HAP-1 (cell line): Measurements from ENCODE around the gene DLX2.
A peak's percentile ranks its signal among the peaks of the same experiment; 100 is the strongest.

Source experiments
- DNase-seq, 2 experiments: peaks; one replicate each; pipeline ENCODE4 v3.0.0-alpha.2; 2016 to 2020; ENCODE audit warnings: low spot score in 2 of 2
- H3K27me3 ChIP-seq: fragments of 250-450 bp; sonication (Bioruptor Pico); 2 replicates; pipeline ENCODE4 v1.5.1; 2020; ENCODE audit warnings: low read depth, mild to moderate bottlenecking, moderate library complexity
- H3K36me3 ChIP-seq: fragments of 250-450 bp; sonication (Bioruptor Pico); replicated peaks from 2 replicates; pipeline ENCODE4 v1.5.1; 2020; ENCODE audit warnings: mild to moderate bottlenecking
- H3K4me1 ChIP-seq: fragments of 250-450 bp; sonication (Bioruptor Pico); 2 replicates; pipeline ENCODE4 v1.5.1; 2020; ENCODE audit warnings: mild to moderate bottlenecking
- H3K4me3 ChIP-seq: fragments of 250-450 bp; sonication (Bioruptor Pico); 2 replicates; pipeline ENCODE4 v1.5.1; 2020; ENCODE audit warnings: mild to moderate bottlenecking, moderate library complexity
- H3K9me3 ChIP-seq: fragments of 250-450 bp; sonication (Bioruptor Pico); 2 replicates; pipeline ENCODE4 v1.5.1; 2020; ENCODE audit warnings: mild to moderate bottlenecking, moderate library complexity
- in situ Hi-C: fragments of 300-500 bp; cut with MboI; formaldehyde crosslinking; loops from 3 replicates; pipeline ENCODE4 v1.14.3; 2020; ENCODE audit warnings: low sequenced_read_pairs, inconsistent platforms, mixed read lengths

The DLX2 gene

GRCh38 chr2:172087207-172087779 lies 15.4 kb downstream of the DLX2 start:
- in situ Hi-C loops, result no loop called here
- peak overlapping the region; percentile 49 for H3K4me3 ChIP-seq
- no peaks in the 10 kb centered on the region for H3K9me3 ChIP-seq
- peaks cover 9% of the 10 kb centered on the region; the same call in 1 of the 2 replicates for H3K36me3 ChIP-seq
- peaks cover 18% of the 10 kb centered on the region for H3K4me1 ChIP-seq
- no peaks in the 10 kb centered on the region for H3K27me3 ChIP-seq
- no peak for DNase-seq

GRCh38 chr2:172086241-172087206 lies 16.2 kb downstream of the DLX2 start:
- in situ Hi-C loops, result no loop called here
- H3K27me3 ChIP-seq, result no peaks in the 10 kb centered on the region
- peaks cover 18% of the 10 kb centered on the region for H3K4me1 ChIP-seq
- H3K4me3 ChIP-seq, result peak overlapping the region; percentile 49
- no peaks in the 10 kb centered on the region for H3K9me3 ChIP-seq
- peak; percentile 37 to 57 for DNase-seq
- H3K36me3 ChIP-seq, result peaks cover 9% of the 10 kb centered on the region; the same call in 1 of the 2 replicates

DNA sequence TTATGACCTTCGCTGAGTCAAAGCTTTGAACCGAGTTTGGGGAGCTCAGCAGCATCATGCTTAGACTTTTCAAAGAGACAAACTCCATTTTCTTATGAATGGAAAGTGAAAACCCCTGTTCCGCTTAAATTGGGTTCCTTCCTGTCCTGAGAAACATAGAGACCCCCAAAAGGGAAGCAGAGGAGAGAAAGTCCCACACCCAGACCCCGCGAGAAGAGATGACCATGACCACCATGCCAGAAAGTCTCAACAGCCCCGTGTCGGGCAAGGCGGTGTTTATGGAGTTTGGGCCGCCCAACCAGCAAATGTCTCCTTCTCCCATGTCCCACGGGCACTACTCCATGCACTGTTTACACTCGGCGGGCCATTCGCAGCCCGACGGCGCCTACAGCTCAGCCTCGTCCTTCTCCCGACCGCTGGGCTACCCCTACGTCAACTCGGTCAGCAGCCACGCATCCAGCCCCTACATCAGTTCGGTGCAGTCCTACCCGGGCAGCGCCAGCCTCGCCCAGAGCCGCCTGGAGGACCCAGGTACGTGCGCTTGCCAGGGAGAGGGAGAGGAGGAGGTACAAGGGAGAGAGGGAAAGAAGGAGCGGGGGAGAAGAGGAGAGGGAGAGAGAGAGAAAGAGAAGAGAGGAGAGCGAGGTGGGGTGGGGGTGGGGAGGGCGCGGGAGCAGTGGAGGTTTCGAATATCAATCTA lies 17.1 kb downstream of the DLX2 start, which contains the start of gene DLX1:
DLX1 (plus strand) TSS at position 48 of the 700 bp plus-strand sequence; CDS start at position 219, 171 bp downstream.
- peaks cover 18% of the 10 kb centered on the region for H3K4me1 ChIP-seq
- no peaks in the 10 kb centered on the region for H3K9me3 ChIP-seq
- peaks cover 9% of the 10 kb centered on the region; the same call in 1 of the 2 replicates for H3K36me3 ChIP-seq
- in situ Hi-C loops, result no loop called here
- peak within 1 kb of the TSS; percentile 49 for H3K4me3 ChIP-seq
- H3K27me3 ChIP-seq, result no peaks in the 10 kb centered on the region
- DNase-seq, result peak in 1 of 2 experiments; percentile 74

DNA sequence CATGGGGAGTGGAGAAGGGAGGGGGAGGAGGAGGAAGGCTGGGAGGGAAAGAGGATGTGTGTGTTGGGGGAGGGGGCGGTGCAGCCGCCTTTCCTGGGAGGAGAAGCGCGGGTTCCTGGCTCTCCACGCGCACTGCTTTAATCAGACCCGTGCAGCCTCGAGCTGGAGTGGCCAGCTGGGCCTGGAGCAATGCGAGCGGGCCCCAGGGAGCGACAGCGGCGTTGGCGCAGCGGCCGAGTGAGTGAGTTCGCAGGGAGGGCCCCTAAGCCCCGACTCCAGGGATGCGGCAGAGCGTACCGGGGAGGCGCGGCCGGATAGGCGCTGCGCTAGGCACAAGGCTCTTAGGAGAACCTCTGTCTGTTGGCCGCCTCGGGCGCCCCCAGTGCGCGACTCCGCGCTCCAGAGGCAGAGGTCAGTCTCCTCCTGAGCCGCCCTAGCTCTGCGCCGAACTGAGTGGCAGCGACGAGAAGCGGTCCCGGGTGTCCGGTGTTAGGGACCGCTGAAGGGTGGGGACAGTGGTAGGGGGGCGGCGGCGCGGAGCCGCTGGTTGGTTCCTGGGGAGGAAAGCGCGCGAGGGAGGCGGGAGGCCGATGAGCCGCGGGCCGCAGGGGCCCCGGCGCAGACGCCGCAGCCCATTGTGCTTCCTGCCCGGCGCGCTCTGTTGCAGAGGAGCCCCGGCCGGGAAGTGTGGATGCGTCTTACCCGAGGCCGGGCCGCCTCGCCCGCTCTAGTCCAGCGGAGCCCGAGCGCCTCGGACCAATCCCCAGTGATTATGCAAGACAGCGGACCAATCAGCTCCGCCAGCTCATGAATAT lies 17.8 kb downstream of the DLX2 start:
- H3K4me1 ChIP-seq, result peaks cover 18% of the 10 kb centered on the region
- in situ Hi-C loops, result no loop called here
- peak; percentile 94 to 96 for DNase-seq

DNA sequence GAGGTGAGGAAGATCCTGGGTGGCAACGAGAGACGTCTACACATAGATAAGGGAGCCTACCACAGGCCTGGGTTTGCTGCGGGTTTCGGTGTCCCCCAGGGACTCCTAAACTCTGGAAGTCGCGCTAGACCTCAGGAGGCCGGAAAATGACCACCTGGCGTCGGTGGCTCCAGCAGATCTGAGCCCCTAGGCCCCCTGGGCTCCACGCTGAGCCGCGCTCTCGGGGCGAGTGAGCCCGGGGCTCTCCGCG lies 18.4 kb downstream of the DLX2 start:
- Histone ChIP-seq H3K4me1 (peaks cover 18% of the 10 kb centered on the region), H3K9me3 (no peaks in the 10 kb centered on the region), H3K27me3 (no peaks in the 10 kb centered on the region), H3K4me3 (peak overlapping the region; percentile 49), H3K36me3 (peaks cover 9% of the 10 kb centered on the region; the same call in 1 of the 2 replicates)
- in situ Hi-C loops, result no loop called here
- no peak for DNase-seq

More for the DNA sequence above, 17.8 kb downstream of the DLX2 start:
- Histone ChIP-seq H3K27me3 (no peaks in the 10 kb centered on the region), H3K9me3 (no peaks in the 10 kb centered on the region), H3K4me3 (peak overlapping the region; percentile 49), H3K36me3 (peaks cover 9% of the 10 kb centered on the region; the same call in 1 of the 2 replicates)

- DNase-seq, result no peak
- peaks cover 9% of the 10 kb centered on the region; the same call in 1 of the 2 replicates for H3K36me3 ChIP-seq
- no peaks in the 10 kb centered on the region for H3K27me3 ChIP-seq
- peaks cover 18% of the 10 kb centered on the region for H3K4me1 ChIP-seq
- no peaks in the 10 kb centered on the region for H3K9me3 ChIP-seq
- in situ Hi-C loops, result no loop called here
- H3K4me3 ChIP-seq, result peak overlapping the region; percentile 49
These were observed 18.9 kb downstream of the DLX2 start for GRCh38 chr2:172083628-172084394.

GRCh38 chr2:172082944-172083627 lies 19.6 kb downstream of the DLX2 start:
- Histone ChIP-seq H3K4me3 (no peak overlapping the region), H3K27me3 (no peaks in the 10 kb centered on the region), H3K36me3 (0 out of 2 replicates have a peak, but pooled peaks cover 9% of the 10 kb centered on the region), H3K4me1 (peaks cover 18% of the 10 kb centered on the region), H3K9me3 (no peaks in the 10 kb centered on the region)
- in situ Hi-C loops, result no loop called here
- DNase-seq, result no peak

DNA sequence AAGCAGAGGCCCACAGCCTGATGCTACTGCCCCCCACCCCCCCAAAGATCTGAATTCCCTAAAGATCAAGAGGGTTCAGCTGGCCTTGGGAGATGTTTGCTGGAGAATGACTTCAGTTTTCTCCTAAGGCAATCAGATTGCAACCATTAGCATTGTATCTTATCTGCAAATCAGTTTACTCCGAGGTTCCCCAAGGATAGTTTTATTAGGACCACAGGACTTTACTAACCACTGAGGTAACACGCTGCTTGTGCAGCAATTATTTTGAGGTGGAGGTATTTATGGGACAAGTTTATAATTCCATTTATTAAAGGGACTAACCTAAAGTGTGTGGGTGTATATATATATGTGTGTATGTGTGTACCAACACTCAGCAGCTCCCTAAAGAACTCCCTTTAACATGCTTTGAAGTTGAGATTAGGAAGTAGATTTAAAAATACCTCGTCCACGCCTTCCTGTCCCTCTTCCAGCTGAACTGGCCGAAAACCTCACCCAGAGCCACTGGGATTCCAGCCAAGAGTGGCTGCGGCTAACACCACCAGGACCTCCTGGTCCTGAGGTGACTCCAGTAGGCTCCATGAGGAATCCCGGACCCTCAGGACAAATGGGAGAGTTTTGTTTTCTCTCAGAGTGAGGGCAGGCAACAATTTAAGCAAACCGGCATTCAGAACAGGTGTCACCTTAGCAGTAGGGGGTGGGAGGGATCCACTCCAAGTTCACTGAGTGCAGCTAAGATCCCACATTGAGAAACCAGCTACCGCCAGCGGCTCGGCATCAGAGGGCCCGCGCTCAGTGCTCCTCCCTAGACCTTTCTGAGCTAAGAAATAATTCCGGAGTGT lies 20.4 kb downstream of the DLX2 start:
- H3K4me3 ChIP-seq, result no peak overlapping the region
- no peak for DNase-seq
- H3K9me3 ChIP-seq, result no peaks in the 10 kb centered on the region
- H3K4me1 ChIP-seq, result peaks cover 18% of the 10 kb centered on the region
- no peaks in the 10 kb centered on the region for H3K27me3 ChIP-seq
- in situ Hi-C loops, result no loop called here
- 0 out of 2 replicates have a peak, but pooled peaks cover 3% of the 10 kb centered on the region for H3K36me3 ChIP-seq

- H3K4me1 ChIP-seq, result peaks cover 10% of the 10 kb centered on the region
- no peaks in the 10 kb centered on the region for H3K9me3 ChIP-seq
- in situ Hi-C loops, result no loop called here
- no peak for DNase-seq
- H3K27me3 ChIP-seq, result no peaks in the 10 kb centered on the region
- H3K4me3 ChIP-seq, result no peak overlapping the region
- no peaks in the 10 kb centered on the region for H3K36me3 ChIP-seq
These were observed 21.3 kb downstream of the DLX2 start for GRCh38 chr2:172081221-172082022.

DNA sequence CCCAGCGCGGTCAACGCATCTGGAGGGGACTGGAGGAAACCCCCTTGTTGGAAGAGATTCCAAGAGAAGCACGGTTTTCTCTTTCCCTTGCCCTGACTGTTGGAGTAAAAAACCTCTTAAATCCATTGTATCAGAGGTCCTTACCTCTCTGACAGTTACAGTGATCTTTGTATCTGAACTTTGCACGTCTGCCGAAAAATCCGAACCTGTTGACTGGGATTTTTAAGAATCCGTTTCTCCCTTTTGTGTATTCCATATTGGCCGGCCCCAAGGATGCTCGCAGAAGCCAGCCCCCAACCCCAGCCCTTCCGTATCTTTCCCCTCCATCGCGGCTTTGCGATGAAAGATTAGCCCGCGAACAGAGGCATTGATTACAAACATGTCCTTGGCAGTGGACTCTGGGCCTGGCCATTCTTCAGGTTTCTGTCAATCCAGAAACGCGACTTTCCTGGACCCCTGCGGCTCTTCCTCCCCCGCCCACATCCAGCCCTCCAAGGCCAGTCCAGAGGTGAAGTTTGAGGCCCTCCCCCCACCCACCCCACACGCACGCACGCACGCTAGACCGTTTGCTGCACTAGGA lies 22.0 kb downstream of the DLX2 start:
- H3K27me3 ChIP-seq, result no peaks in the 10 kb centered on the region
- in situ Hi-C loops, result no loop called here

More for the DNA sequence above, 22.0 kb downstream of the DLX2 start:
- H3K4me3 ChIP-seq, result no peak overlapping the region
- DNase-seq, result no peak
- H3K36me3 ChIP-seq, result no peaks in the 10 kb centered on the region
- H3K4me1 ChIP-seq, result peaks cover 5% of the 10 kb centered on the region
- H3K9me3 ChIP-seq, result no peaks in the 10 kb centered on the region
